Tongue (tissue), 2 donors: ENCODE measurements around the gene TCEAL5. TPM values are rescaled to one million over a fixed set of nuclear protein-coding genes. Genes with fewer than 3 reads are reported as not detected.
"Not testable (repeated sequence)": the region's sequence is repeated elsewhere in the genome, so short reads cannot be mapped to it uniquely, and the experiment has no call there.

Source experiments
- DNase-seq: peaks from one replicate; pipeline ENCODE4 v3.0.0-alpha.2; 2015
- total RNA-seq: library from RNA; depleted of rRNA; stranded (reverse); fragments of >200 nt; gene quantifications from one replicate; pipeline ENCODE4 v1.2.3, GENCODE V29; 2014

The TCEAL5 gene
- total RNA-seq, 1 donor from 2014 or later, result 0.82 TPM

- DNase-seq, result no peak
These were observed 43.3 kb downstream of the TCEAL5 start for GRCh38 chrX:103233263-103233662.

GRCh38 chrX:103225918-103226317, 50.6 kb downstream of the TCEAL5 start:
- not testable (repeated sequence) for DNase-seq

Other genes with a start within 250 kb of the TCEAL5 start
- 0.51 TPM for gene BEX1, start 212.6 kb downstream of the TCEAL5 start, total RNA-seq
- not detected for gene NXF3, start 183.6 kb downstream of the TCEAL5 start, total RNA-seq
- gene BEX4, start 61.6 kb downstream of the TCEAL5 start, total RNA-seq, result 24.9 TPM
- 133 TPM for gene TCEAL8, start 21.6 kb downstream of the TCEAL5 start, total RNA-seq
- gene BEX2, start 34.2 kb upstream of the TCEAL5 start, total RNA-seq, result 35.9 TPM
- gene TCEAL7, start 53.5 kb upstream of the TCEAL5 start, total RNA-seq, result 292 TPM
- 97.0 TPM for gene TCEAL9, start 79.8 kb upstream of the TCEAL5 start, total RNA-seq
- gene BEX3, start 99.8 kb upstream of the TCEAL5 start, total RNA-seq, result 146 TPM
- 0.31 TPM for gene RAB40A, start 242.7 kb upstream of the TCEAL5 start, total RNA-seq